Astrocyte (in vitro differentiated cells and primary cell): ENCODE data around the gene FAT1. TPM values are rescaled to one million over a fixed set of nuclear protein-coding genes. Genes with fewer than 3 reads are reported as not detected.
A peak's percentile ranks its signal among the peaks of the same experiment; 100 is the strongest.

Source experiments
- DNase-seq: peaks from one replicate; pipeline ENCODE4 v3.0.0-alpha.2; 2010; ENCODE audit warnings: low read depth
- FAIRE-seq: peaks from 2 replicates; lab custom pipeline; 2011; peaks lifted over from hg19 to GRCh38; lab: Jason Lieb, UNC
- H2AFZ ChIP-seq: 2 replicates; pipeline ENCODE4 v1.6.0; 2012; ENCODE audit warnings: low read depth, low read length, inconsistent platforms
- H3K27ac ChIP-seq: 2 replicates; pipeline ENCODE4 v1.5.1; 2011; ENCODE audit warnings: low read depth, low read length, inconsistent platforms
- H3K27me3 ChIP-seq: 2 replicates; pipeline ENCODE4 v1.6.0; 2011; ENCODE audit warnings: low read length, inconsistent platforms; ENCODE audit not compliant: insufficient read depth
- H3K36me3 ChIP-seq: 2 replicates; pipeline ENCODE4 v1.5.1; 2011; ENCODE audit warnings: low read length, inconsistent platforms; ENCODE audit not compliant: insufficient read depth
- H3K4me1 ChIP-seq: 2 replicates; pipeline ENCODE4 v1.5.1; 2011; ENCODE audit warnings: low read length, inconsistent platforms; ENCODE audit not compliant: insufficient read depth
- H3K4me2 ChIP-seq: 2 replicates; pipeline ENCODE4 v1.6.0; 2012; ENCODE audit warnings: low read length, inconsistent platforms
- H3K4me3 ChIP-seq: 2 replicates; pipeline ENCODE4 v1.5.1; 2011; ENCODE audit warnings: low read depth, mild to moderate bottlenecking, low read length, inconsistent platforms; ENCODE audit not compliant: insufficient read depth
- H3K79me2 ChIP-seq: 2 replicates; pipeline ENCODE4 v1.6.0; 2012; ENCODE audit warnings: mild to moderate bottlenecking, low read length, inconsistent platforms; ENCODE audit not compliant: insufficient read depth
- H3K9ac ChIP-seq: 2 replicates; pipeline ENCODE4 v1.6.0; 2012; ENCODE audit warnings: mild to moderate bottlenecking, low read length, inconsistent platforms
- H3K9me3 ChIP-seq: 2 replicates; pipeline ENCODE4 v1.5.1; 2012; ENCODE audit warnings: low read depth, mild to moderate bottlenecking, low read length, inconsistent platforms; ENCODE audit not compliant: insufficient read depth
- H4K20me1 ChIP-seq: 2 replicates; pipeline ENCODE4 v1.6.0; 2012; ENCODE audit warnings: low read length, inconsistent platforms; ENCODE audit not compliant: insufficient read depth
- H3K27ac Mint-ChIP-seq: one replicate; pipeline ENCODE4 v1.8.0; 2021; ENCODE audit warnings: mild to moderate bottlenecking, mixed read lengths; ENCODE audit not compliant: unreplicated experiment
- H3K27me3 Mint-ChIP-seq: one replicate; pipeline ENCODE4 v1.8.0; 2021; ENCODE audit warnings: low read depth, mixed read lengths; ENCODE audit not compliant: unreplicated experiment
- H3K36me3 Mint-ChIP-seq: one replicate; pipeline ENCODE4 v1.8.0; 2021; ENCODE audit warnings: low read depth, mixed read lengths; ENCODE audit not compliant: unreplicated experiment
- H3K4me1 Mint-ChIP-seq: one replicate; pipeline ENCODE4 v1.8.0; 2021; ENCODE audit warnings: low read depth, mixed read lengths; ENCODE audit not compliant: unreplicated experiment
- H3K4me3 Mint-ChIP-seq: one replicate; pipeline ENCODE4 v1.8.0; 2021; ENCODE audit warnings: mild to moderate bottlenecking, moderate library complexity, mixed read lengths; ENCODE audit not compliant: unreplicated experiment
- H3K9me3 Mint-ChIP-seq: one replicate; pipeline ENCODE4 v1.8.0; 2021; ENCODE audit warnings: mild to moderate bottlenecking, mixed read lengths; ENCODE audit not compliant: unreplicated experiment
- CTCF ChIP-seq: IDR thresholded peaks from 2 replicates; pipeline ENCODE4 v1.5.1; 2011; ENCODE audit warnings: low read depth, mild to moderate bottlenecking, inconsistent platforms, low read length, moderate library complexity; ENCODE audit not compliant: insufficient read depth
- EZH2 ChIP-seq: IDR thresholded peaks from 2 replicates; pipeline ENCODE4 v1.6.1; 2012; ENCODE audit warnings: mild to moderate bottlenecking, low read length, inconsistent platforms; ENCODE audit not compliant: insufficient read depth
- total RNA-seq: library from RNA; stranded (reverse); gene quantifications from 2 replicates; pipeline ENCODE4 v1.2.1, GENCODE V29; 2021

The FAT1 gene
- total RNA-seq, 1 donor from 2014 or later, result 590 TPM

GRCh38 chr4:186644737-186645261 lies 78.9 kb downstream of the FAT1 start:
- H3K4me1 Mint-ChIP-seq, result peaks cover 25% of the 10 kb centered on the region
- FAIRE-seq, result no peak

GRCh38 chr4:186644311-186644638 lies 79.4 kb downstream of the FAT1 start:
- peaks cover 9% of the 10 kb centered on the region for H3K36me3 Mint-ChIP-seq
- no peaks in the 10 kb centered on the region for H3K27me3 ChIP-seq
- peaks cover 24% of the 10 kb centered on the region for H3K4me1 Mint-ChIP-seq
- no peaks in the 10 kb centered on the region for H3K9me3 Mint-ChIP-seq
- H2AFZ ChIP-seq, result no peak overlapping the region
- H3K4me2 ChIP-seq, result peak overlapping the region; percentile 42
- H3K36me3 ChIP-seq, result peaks cover 15% of the 10 kb centered on the region
- no peak overlapping the region for H3K27ac Mint-ChIP-seq
- H3K9me3 ChIP-seq, result no peaks in the 10 kb centered on the region
- no peak for FAIRE-seq
- H3K9ac ChIP-seq, result no peak overlapping the region
- DNase-seq, result no peak
- peaks cover 66% of the 10 kb centered on the region for H4K20me1 ChIP-seq
- no peak overlapping the region for H3K4me3 ChIP-seq
- TF ChIP-seq EZH2 (no peak), CTCF (no peak)
- no peak overlapping the region for H3K4me3 Mint-ChIP-seq
- H3K4me1 ChIP-seq, result peaks cover 18% of the 10 kb centered on the region
- H3K27ac ChIP-seq, result peak overlapping the region; percentile 28
- H3K27me3 Mint-ChIP-seq, result no peaks in the 10 kb centered on the region
- peaks cover 80% of the 10 kb centered on the region for H3K79me2 ChIP-seq

More at GRCh38 chr4:186644737-186645261, 78.9 kb downstream of the FAT1 start:
- no peaks in the 10 kb centered on the region for H3K9me3 Mint-ChIP-seq
- peak; percentile 23 for DNase-seq
- no peak overlapping the region for H3K4me3 Mint-ChIP-seq
- no peaks in the 10 kb centered on the region for H3K27me3 ChIP-seq
- peaks cover 67% of the 10 kb centered on the region for H4K20me1 ChIP-seq
- H3K27ac Mint-ChIP-seq, result no peak overlapping the region
- no peak overlapping the region for H2AFZ ChIP-seq
- H3K4me3 ChIP-seq, result no peak overlapping the region
- H3K9me3 ChIP-seq, result no peaks in the 10 kb centered on the region
- H3K27ac ChIP-seq, result peak overlapping the region; percentile 28
- H3K4me1 ChIP-seq, result peaks cover 18% of the 10 kb centered on the region
- peaks cover 81% of the 10 kb centered on the region for H3K79me2 ChIP-seq
- peaks cover 10% of the 10 kb centered on the region for H3K36me3 Mint-ChIP-seq
- TF ChIP-seq CTCF (no peak), EZH2 (no peak)
- H3K9ac ChIP-seq, result no peak overlapping the region
- peaks cover 14% of the 10 kb centered on the region for H3K36me3 ChIP-seq
- no peaks in the 10 kb centered on the region for H3K27me3 Mint-ChIP-seq
- H3K4me2 ChIP-seq, result peak overlapping the region; percentile 42

GRCh38 chr4:186643501-186644310 lies 80.0 kb downstream of the FAT1 start:
- no peaks in the 10 kb centered on the region for H3K9me3 ChIP-seq
- TF ChIP-seq CTCF, result no peak
- no peak for TF ChIP-seq EZH2
- Mint-ChIP-seq H3K27ac (no peak overlapping the region), H3K4me3 (no peak overlapping the region), H3K4me1 (peaks cover 23% of the 10 kb centered on the region), H3K27me3 (no peaks in the 10 kb centered on the region), H3K9me3 (no peaks in the 10 kb centered on the region), H3K36me3 (peaks cover 8% of the 10 kb centered on the region)
- H4K20me1 ChIP-seq, result peaks cover 67% of the 10 kb centered on the region
- peak overlapping the region; percentile 42 for H3K4me2 ChIP-seq
- H3K9ac ChIP-seq, result no peak overlapping the region
- FAIRE-seq (peak; percentile 52), DNase-seq (peak; percentile 68)
- no peak overlapping the region for H2AFZ ChIP-seq
- H3K36me3 ChIP-seq, result peaks cover 17% of the 10 kb centered on the region
- H3K4me1 ChIP-seq, result peaks cover 18% of the 10 kb centered on the region
- peaks cover 80% of the 10 kb centered on the region for H3K79me2 ChIP-seq
- H3K27me3 ChIP-seq, result no peaks in the 10 kb centered on the region
- H3K4me3 ChIP-seq, result no peak overlapping the region
- peak overlapping the region; percentile 28 for H3K27ac ChIP-seq
